Measurements from ENCODE around the gene NDUFAF8.

Gene NDUFAF8

GRCh38 chr17:81245024-81245664 is 6.0 kb downstream of the NDUFAF8 start:
- ChIA-PET POLR2A (no interaction called here), CTCF (interaction anchor here (0.9 to 2.6 kb wide), 3 partner anchors 8 to 240 kb away, joined by 3 to 9 read pairs (median 5); no protein-coding TSS in a partner anchor)
- peak; percentile 59 for DNase-seq (ENCODE audit: extremely low spot score)
- no peak for TF ChIP-seq CTCF (IDR thresholded peaks at IDR 0.05; ENCODE audit: control extremely low read depth, extremely low read depth, low read depth, missing control alignments)

- no peak for DNase-seq (ENCODE audit: extremely low spot score)
- no peak for TF ChIP-seq CTCF (IDR thresholded peaks at IDR 0.05; ENCODE audit: control extremely low read depth, extremely low read depth, low read depth, missing control alignments)
- CTCF ChIA-PET: interaction anchor here (0.9 to 2.6 kb wide), 3 partner anchors 7 to 239 kb away, joined by 3 to 9 read pairs (median 5); no protein-coding TSS in a partner anchor
- POLR2A ChIA-PET: no interaction called here
Observed at GRCh38 chr17:81245665-81246342, 6.7 kb downstream of the NDUFAF8 start.

- ChIA-PET CTCF (interaction anchor here (2.5 kb wide), 1 partner anchor 238 kb away, joined by 9 read pairs; no protein-coding TSS in a partner anchor), POLR2A (no interaction called here)
- no peak for DNase-seq (ENCODE audit: extremely low spot score)
- TF ChIP-seq CTCF (IDR thresholded peaks at IDR 0.05; ENCODE audit: control extremely low read depth, extremely low read depth, low read depth, missing control alignments): no peak
Observed at GRCh38 chr17:81246343-81246670, 7.2 kb downstream of the NDUFAF8 start.

- no peak for TF ChIP-seq CTCF (IDR thresholded peaks at IDR 0.05; ENCODE audit: control extremely low read depth, extremely low read depth, low read depth, missing control alignments)
- CTCF ChIA-PET: interaction anchor here (2.5 kb wide), 1 partner anchor 238 kb away, joined by 9 read pairs; no protein-coding TSS in a partner anchor
- no peak for DNase-seq (ENCODE audit: extremely low spot score)
- POLR2A ChIA-PET: no interaction called here
Observed at GRCh38 chr17:81246679-81247338, 7.7 kb downstream of the NDUFAF8 start.

GRCh38 chr17:81247339-81247990 is 8.3 kb downstream of the NDUFAF8 start:
- DNase-seq (ENCODE audit: extremely low spot score): no peak
- no peak for TF ChIP-seq CTCF (IDR thresholded peaks at IDR 0.05; ENCODE audit: control extremely low read depth, extremely low read depth, low read depth, missing control alignments)
- POLR2A ChIA-PET: no interaction called here
- CTCF ChIA-PET: interaction anchor here (0.9 to 2.5 kb wide), 2 partner anchors 19 to 237 kb away, joined by 3 to 9 read pairs; no protein-coding TSS in a partner anchor

GRCh38 chr17:81248649-81249048 is 9.5 kb downstream of the NDUFAF8 start:
- no peak for DNase-seq (ENCODE audit: extremely low spot score)
- TF ChIP-seq CTCF (IDR thresholded peaks at IDR 0.05; ENCODE audit: control extremely low read depth, extremely low read depth, low read depth, missing control alignments): no peak
- POLR2A ChIA-PET: no interaction called here
- CTCF ChIA-PET: interaction anchor here (2.5 kb wide), 1 partner anchor 236 kb away, joined by 9 read pairs; no protein-coding TSS in a partner anchor

Measured in GM10248 (cell line).